Measurements from ENCODE around the gene EIF6.

EIF6 gene

DNA sequence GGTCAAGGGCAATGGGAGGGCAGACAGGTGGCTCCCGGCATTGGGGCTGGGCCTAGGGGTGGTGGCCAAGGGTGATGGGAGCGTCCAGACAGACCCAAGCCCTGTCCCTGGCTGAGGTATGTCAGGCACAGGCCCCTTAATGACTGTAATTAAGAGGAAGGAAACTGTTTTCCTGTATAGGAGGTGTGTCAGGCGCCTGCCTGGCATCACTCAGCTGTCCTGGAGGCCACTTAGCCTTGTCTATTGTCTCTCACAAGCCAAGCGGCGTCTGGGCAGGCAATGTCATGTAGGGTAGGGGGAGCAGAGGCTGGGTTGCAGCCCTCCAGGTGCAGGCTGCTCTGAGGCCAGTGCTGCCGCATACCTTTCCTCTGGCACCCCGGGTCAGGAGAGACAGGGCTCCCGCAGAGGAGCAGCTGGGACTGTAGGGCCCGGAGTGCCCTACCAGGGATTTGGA is 11.6 kb upstream of the EIF6 start:
- H3K27ac ChIP-seq, result no peak overlapping the region
- no peak for DNase-seq (ENCODE audit: low read depth, low spot score)

- DNase-seq (ENCODE audit: low read depth, low spot score), result no peak
- no peak overlapping the region for H3K27ac ChIP-seq
These were observed 11.1 kb upstream of the EIF6 start for GRCh38 chr20:35295674-35296073.

- no peak for DNase-seq (ENCODE audit: low read depth, low spot score)
- no peak overlapping the region for H3K27ac ChIP-seq
These were observed 10.5 kb upstream of the EIF6 start for GRCh38 chr20:35295058-35295457.

- no peak overlapping the region for H3K27ac ChIP-seq
- DNase-seq (ENCODE audit: low read depth, low spot score), result no peak
These were observed 9.7 kb upstream of the EIF6 start for GRCh38 chr20:35294293-35294685.

GRCh38 chr20:35293303-35294292 is 9.0 kb upstream of the EIF6 start:
- no peak overlapping the region for H3K27ac ChIP-seq
- DNase-seq (ENCODE audit: low read depth, low spot score), result no peak

GRCh38 chr20:35292504-35293285 is 8.1 kb upstream of the EIF6 start:
- DNase-seq (ENCODE audit: low read depth, low spot score), result no peak
- H3K27ac ChIP-seq, result no peak overlapping the region

DNA sequence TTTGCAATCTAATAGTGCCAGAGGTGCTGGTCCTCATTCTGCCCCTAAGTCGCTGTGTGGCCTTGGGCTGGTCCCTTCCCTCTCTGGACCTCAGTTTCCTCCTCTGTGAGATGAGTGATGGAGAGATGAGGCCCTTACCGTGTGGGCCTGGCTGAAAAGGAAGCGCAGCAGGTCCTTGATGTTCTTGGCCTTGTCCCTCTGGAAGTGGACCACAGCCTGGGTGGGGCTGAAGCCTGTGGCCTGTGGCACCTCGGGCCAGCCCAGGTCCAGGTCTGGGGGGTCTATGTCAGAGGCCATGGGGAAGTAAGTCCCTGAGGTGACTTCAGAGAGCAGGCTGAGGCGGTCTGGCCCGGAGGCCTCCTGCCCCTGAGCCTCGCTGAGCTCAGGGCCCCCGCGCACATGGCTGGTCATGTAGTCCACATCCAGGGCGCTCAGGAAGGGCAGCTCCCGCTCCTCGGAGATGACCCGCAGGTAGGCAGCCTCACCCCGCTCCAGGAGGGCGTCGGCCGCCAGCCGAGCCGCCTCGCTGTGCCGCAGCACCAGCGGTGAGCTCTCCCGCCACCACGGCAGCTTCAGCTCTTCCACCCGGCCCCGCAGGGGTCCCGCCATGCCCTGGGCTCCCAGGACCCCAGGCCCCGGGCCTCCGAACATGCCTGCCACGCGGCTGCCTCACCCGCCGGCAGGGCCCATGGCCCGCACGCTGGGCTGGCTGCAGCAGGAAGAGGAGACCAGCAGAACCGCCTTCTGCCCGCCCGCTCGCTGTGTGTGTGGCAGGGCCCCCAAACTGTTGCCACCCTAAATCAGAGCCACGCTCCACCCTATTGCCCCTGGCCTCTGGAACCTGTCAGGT is 7.3 kb upstream of the EIF6 start, which contains the start of gene FAM83C:
TSS of gene FAM83C (minus strand) at position 772 of the 850 bp plus-strand sequence. CDS start at position 651, 121 bp downstream.
- no peak within 1 kb of the TSS for H3K27ac ChIP-seq
- DNase-seq (ENCODE audit: low read depth, low spot score), result no peak

- H3K27ac ChIP-seq, result no peak overlapping the region
- DNase-seq (ENCODE audit: low read depth, low spot score), result no peak
These were observed 6.4 kb upstream of the EIF6 start for GRCh38 chr20:35290887-35291417.

GRCh38 chr20:35290186-35290886 is 5.8 kb upstream of the EIF6 start:
- DNase-seq (ENCODE audit: low read depth, low spot score), result no peak
- no peak overlapping the region for H3K27ac ChIP-seq

- no peak for DNase-seq (ENCODE audit: low read depth, low spot score)
- H3K27ac ChIP-seq, result no peak overlapping the region
These were observed 3.9 kb upstream of the EIF6 start for GRCh38 chr20:35288325-35289060.

DNA sequence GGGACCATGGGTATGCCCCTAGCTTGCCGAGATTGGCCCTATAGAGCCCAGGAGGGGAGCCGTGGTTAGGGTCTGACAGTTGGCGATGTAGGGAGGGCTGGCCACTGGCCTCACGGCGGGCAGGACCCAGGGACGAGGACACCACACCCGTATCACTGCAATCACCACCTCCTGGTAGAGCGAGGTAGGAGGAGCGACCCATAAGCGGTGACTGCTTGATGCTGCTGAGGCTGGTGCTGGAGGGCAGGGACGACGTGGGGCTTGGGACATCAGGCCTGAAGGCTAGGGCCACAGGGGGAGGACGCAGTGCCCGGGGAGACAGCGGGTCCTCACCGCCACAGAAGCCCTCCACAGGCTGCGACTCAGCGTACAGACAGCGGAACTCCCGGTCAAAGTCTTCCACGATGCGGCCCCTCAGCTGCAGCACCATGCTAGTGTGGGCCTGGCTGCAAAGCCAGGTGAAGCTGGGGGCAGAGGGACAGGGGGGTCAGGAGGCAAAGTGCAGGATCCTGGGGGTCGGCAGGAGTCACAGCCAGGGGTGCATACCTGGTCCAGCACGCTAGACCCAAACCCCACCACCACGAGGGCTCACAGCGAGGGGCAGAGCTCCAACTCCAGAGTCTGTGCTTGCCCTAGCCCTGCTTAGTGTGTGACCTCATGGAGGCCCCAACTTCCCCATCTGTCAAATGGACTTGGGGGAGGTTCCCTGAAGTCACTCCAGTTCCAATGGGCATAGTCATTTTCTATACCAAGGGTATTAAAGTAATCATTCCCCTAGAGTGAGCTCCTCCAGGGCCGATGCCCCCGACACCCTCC is 3.1 kb upstream of the EIF6 start:
- no peak for DNase-seq (ENCODE audit: low read depth, low spot score)
- H3K27ac ChIP-seq, result no peak overlapping the region

- no peak for DNase-seq (ENCODE audit: low read depth, low spot score)
- H3K27ac ChIP-seq, result no peak overlapping the region
These were observed 2.4 kb upstream of the EIF6 start for GRCh38 chr20:35286899-35287508.

GRCh38 chr20:35286077-35286898 is 1.7 kb upstream of the EIF6 start:
- peak overlapping the region; percentile 98 for H3K27ac ChIP-seq
- DNase-seq (ENCODE audit: low read depth, low spot score), result no peak

GRCh38 chr20:35285806-35286076 is 1.2 kb upstream of the EIF6 start:
- H3K27ac ChIP-seq, result peak overlapping the region; percentile 98
- peak; percentile 62 for DNase-seq (ENCODE audit: low read depth, low spot score)

DNA sequence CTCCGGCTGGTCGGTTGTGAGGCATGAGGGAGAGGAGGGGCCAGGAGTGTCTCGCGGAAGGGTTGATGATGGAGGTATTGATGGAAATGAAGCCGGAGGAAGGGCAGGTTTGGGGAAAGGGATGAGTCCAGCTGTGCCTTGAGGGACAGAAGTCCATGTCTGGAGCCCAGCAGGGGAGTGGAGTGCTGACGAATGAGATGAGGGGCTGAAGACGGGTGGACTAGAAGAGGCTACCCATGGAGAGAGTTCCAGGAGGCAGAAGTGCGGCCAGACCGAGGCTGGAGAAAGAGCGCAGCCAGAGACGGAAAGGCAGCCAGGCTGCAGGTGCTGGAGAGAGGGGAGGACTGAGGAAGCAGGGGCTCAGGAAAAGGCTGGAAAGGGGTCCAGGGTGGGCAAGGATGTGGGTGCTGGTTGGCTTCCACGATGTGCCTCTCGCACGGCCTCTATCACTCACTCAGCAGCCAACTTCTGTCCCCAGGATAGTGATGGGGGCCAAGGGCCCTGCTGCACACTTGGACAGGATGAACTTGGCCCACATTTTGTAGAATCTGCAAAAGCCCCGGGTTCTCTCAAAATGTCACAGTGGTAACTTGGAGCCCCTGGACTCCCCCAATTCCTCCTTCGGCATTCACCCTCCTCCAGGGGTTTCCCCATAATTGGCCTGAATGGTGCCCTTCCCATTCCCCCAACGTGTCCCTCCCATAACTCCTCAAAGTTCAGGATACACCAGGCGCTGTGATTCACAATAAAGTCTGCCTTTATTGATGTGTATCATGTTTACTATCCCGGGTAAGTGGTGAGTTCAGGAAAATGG is 627 bp upstream of the EIF6 start:
- peak overlapping the region; percentile 98 for H3K27ac ChIP-seq
- DNase-seq (ENCODE audit: low read depth, low spot score), result no peak
